ENCODE results near the gene CD19. TPM values are rescaled to one million over a fixed set of nuclear protein-coding genes. Genes with fewer than 3 reads are reported as not detected.

CD19 gene
- total RNA-seq (under 1 TPM in 1 of 10 donors, not detected in 9; 0.19 TPM), polyA plus RNA-seq (under 1 TPM in 1 of 2 donors, not detected in 1; 0.06 TPM)
- long read RNA-seq, donor 1, result 0 reads
- long read RNA-seq, donor 2, result 0 reads
- long read RNA-seq, donor 3, result 0 reads

- Histone ChIP-seq H3K36me3 (no peaks in the 10 kb centered on the region), H3K27ac (no peak within 1 kb of the TSS), H3K4me3 (no peak within 1 kb of the TSS), H3K9me3 (no peaks in the 10 kb centered on the region), H3K4me1 (peaks cover 0 to 9% (median 4%) of the 10 kb centered on the region in 9 donors), H3K27me3 (peaks cover 0 to under 1% (median 0%) of the 10 kb centered on the region in 7 donors)
- no peak for DNase-seq
- intact Hi-C loops (cut with DNase I), result loop anchor here in 1 of 10 donors (10.0 kb wide), 1 partner anchor 107 kb away; the partner anchor contains the start of gene ATXN2L
- no peak for ATAC-seq
- TF ChIP-seq, protein P1, sequence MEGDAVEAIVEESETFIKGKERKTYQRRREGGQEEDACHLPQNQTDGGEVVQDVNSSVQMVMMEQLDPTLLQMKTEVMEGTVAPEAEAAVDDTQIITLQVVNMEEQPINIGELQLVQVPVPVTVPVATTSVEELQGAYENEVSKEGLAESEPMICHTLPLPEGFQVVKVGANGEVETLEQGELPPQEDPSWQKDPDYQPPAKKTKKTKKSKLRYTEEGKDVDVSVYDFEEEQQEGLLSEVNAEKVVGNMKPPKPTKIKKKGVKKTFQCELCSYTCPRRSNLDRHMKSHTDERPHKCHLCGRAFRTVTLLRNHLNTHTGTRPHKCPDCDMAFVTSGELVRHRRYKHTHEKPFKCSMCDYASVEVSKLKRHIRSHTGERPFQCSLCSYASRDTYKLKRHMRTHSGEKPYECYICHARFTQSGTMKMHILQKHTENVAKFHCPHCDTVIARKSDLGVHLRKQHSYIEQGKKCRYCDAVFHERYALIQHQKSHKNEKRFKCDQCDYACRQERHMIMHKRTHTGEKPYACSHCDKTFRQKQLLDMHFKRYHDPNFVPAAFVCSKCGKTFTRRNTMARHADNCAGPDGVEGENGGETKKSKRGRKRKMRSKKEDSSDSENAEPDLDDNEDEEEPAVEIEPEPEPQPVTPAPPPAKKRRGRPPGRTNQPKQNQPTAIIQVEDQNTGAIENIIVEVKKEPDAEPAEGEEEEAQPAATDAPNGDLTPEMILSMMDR (IDR thresholded peaks at IDR 0.05), result no peak
- 91 to 95% methylated on average over 10 of the region's 10 CpGs for WGBS, 2 donors
Measured at GRCh38 chr16:28931801-28932225, at the start of gene CD19. Gene CD19 (plus strand): TSS chr16:28931971. CDS start chr16:28932001, 30 bp downstream.

GRCh38 chr16:28882551-28883160, 49.1 kb upstream of the CD19 start:
- intact Hi-C loops (cut with DNase I), result loop anchor here in 1 of 10 donors (5.0 kb wide), 1 partner anchor 60 kb away; no protein-coding TSS in a partner anchor
- TF ChIP-seq, protein P1 (IDR thresholded peaks at IDR 0.05), result no peak
- DNase-seq, result no peak
- no peak for ATAC-seq
- H3K4me1 ChIP-seq, result peaks cover 0 to 16% (median 13%) of the 10 kb centered on the region in 9 donors
- no peak overlapping the region for H3K4me3 ChIP-seq
- H3K9me3 ChIP-seq, result no peaks in the 10 kb centered on the region
- no peaks in the 10 kb centered on the region for H3K36me3 ChIP-seq
- peaks cover 0 to 23% (median 5%) of the 10 kb centered on the region in 7 donors for H3K27me3 ChIP-seq
- no peak overlapping the region for H3K27ac ChIP-seq
- WGBS, 2 donors, result 44 to 47% methylated on average over 24 of the region's 24 CpGs

DNA sequence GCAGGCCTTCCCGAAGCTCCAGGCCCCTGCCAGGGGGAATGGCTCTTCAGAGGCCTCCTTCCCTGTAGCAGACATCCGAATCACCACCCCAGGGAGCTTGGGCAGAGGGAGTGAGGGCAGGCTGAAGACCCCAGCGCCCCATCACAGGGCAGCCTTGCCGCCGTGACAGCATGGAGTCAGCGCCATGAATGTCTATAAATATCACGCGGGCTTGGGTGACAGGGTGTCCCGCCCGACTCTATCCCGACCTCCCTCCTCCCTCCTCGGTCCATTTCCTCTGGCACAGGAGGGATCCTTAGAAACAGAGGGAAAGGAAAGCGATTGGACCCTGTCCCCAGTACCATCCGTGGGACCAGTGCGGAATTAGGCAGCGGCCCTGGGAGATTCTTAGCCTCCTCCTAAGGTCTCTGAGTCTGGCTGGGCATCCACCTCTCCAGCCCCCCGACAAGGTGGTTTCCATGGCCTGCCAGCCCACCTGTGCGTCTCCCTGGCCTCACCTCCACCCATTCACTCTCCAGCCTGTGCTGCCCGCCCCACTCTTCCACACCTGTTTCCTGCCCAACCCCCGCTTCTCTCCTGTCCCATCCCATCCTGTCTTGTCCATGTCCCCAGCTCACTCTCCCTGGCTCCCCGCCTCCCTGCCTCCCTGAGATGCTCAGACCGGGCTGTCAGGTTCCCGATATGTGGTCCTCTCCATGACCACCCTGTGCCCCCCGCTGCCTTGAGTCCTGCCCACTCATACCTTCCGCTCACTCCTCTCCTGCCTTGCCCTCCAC, 48.4 kb upstream of the CD19 start:
- Histone ChIP-seq H3K36me3 (no peaks in the 10 kb centered on the region), H3K4me3 (no peak overlapping the region), H3K27me3 (peaks cover 0 to 23% (median 5%) of the 10 kb centered on the region in 7 donors), H3K27ac (no peak overlapping the region), H3K9me3 (no peaks in the 10 kb centered on the region), H3K4me1 (peaks cover 0 to 16% (median 13%) of the 10 kb centered on the region in 9 donors)
- DNase-seq (no peak), ATAC-seq (no peak)
- intact Hi-C loops (cut with DNase I), result loop anchor here in 1 of 10 donors (5.0 kb wide), 1 partner anchor 59 kb away; no protein-coding TSS in a partner anchor
- TF ChIP-seq, protein P1 (IDR thresholded peaks at IDR 0.05), result no peak
- WGBS, 2 donors, result 58 to 60% methylated on average over 24 to 25 of the region's 25 CpGs

- Histone ChIP-seq H3K9me3 (no peaks in the 10 kb centered on the region), H3K27me3 (peaks cover 0 to 23% (median 5%) of the 10 kb centered on the region in 7 donors), H3K36me3 (no peaks in the 10 kb centered on the region), H3K4me3 (no peak overlapping the region), H3K27ac (no peak overlapping the region), H3K4me1 (peaks cover 0 to 13% (median 12%) of the 10 kb centered on the region in 9 donors)
- DNase-seq (no peak), ATAC-seq (no peak)
- WGBS, 2 donors, result 92 to 94% methylated on average over 6 of the region's 6 CpGs
- intact Hi-C loops (cut with DNase I), result loop anchor here in 1 of 10 donors (5.0 kb wide), 1 partner anchor 58 kb away; no protein-coding TSS in a partner anchor
- TF ChIP-seq, protein P1 (IDR thresholded peaks at IDR 0.05), result no peak
Measured at GRCh38 chr16:28884045-28884444, 47.7 kb upstream of the CD19 start.
